Measurements from ENCODE around the gene CCDC85A. TPM values are rescaled to one million over a fixed set of nuclear protein-coding genes. Genes with fewer than 3 reads are reported as not detected.

The CCDC85A gene
- total and polyA plus RNA-seq, 10 donors, result 0.07 to 2.6 (median 0.77) TPM

GRCh38 chr2:56361844-56362243 lies 178.1 kb downstream of the CCDC85A start:
- DNase-seq, result no peak
- Histone ChIP-seq H3K9me3 (peaks cover 0 to 3% (median 0%) of the 10 kb centered on the region in 8 donors), H3K4me3 (no peak overlapping the region), H3K36me3 (no peaks in the 10 kb centered on the region), H3K4me1 (no peaks in the 10 kb centered on the region), H3K27ac (no peak overlapping the region), H3K27me3 (replicated peaks in 1 of 7) (no peaks in the 10 kb centered on the region)
- intact Hi-C loops (cut with DNase I; ENCODE audit: low total_unique reads), result no loop called here
- WGBS, 5 donors, result 64 to 93% (median 87%) methylated on average over 2 of the region's 2 CpGs
- TF ChIP-seq CTCF (IDR thresholded peaks at IDR 0.05 in 8 of 11, conservative IDR thresholded peaks at IDR 0.05 in 3 of 11) (no peak), POLR2AphosphoS5 (IDR thresholded peaks at IDR 0.05) (no peak)

DNA sequence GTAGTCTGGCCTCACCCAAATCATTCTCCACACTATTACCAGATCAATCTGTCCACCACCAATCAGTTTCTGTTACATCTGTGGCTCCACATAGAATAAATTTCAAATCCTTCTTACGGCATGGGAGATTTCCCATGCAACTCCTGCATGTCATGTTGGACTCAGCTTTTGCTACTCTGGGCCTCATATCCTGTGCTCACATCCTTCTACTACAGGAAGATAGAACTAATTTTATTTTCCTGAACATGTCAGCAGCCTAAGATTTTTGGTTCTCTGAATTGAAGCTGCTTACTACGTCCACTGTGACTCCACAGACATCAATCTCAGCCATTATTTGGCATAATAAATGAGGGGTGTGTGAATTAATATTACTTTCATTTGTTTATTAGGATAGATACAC lies 181.1 kb downstream of the CCDC85A start:
- peaks cover 0 to 3% (median 0%) of the 10 kb centered on the region in 8 donors for H3K9me3 ChIP-seq
- no peak overlapping the region for H3K4me3 ChIP-seq
- no peak overlapping the region for H3K27ac ChIP-seq
- H3K27me3 ChIP-seq (replicated peaks in 1 of 7), result no peaks in the 10 kb centered on the region
- TF ChIP-seq POLR2AphosphoS5 (IDR thresholded peaks at IDR 0.05), result no peak
- TF ChIP-seq POLR2A (IDR thresholded peaks at IDR 0.05), result no peak
- TF ChIP-seq CTCF (IDR thresholded peaks at IDR 0.05 in 8 of 11, conservative IDR thresholded peaks at IDR 0.05 in 3 of 11), result no peak
- no peaks in the 10 kb centered on the region for H3K4me1 ChIP-seq
- intact Hi-C loops (cut with DNase I; ENCODE audit: low total_unique reads), result no loop called here
- WGBS, 5 donors, result 47 to 65% (median 59%) methylated on average over 2 of the region's 2 CpGs
- no peaks in the 10 kb centered on the region for H3K36me3 ChIP-seq
- DNase-seq, result no peak

- Histone ChIP-seq H3K4me3 (no peak overlapping the region), H3K4me1 (no peaks in the 10 kb centered on the region), H3K27me3 (replicated peaks in 1 of 7) (no peaks in the 10 kb centered on the region), H3K9me3 (no peaks in the 10 kb centered on the region), H3K27ac (no peak overlapping the region), H3K36me3 (no peaks in the 10 kb centered on the region)
- intact Hi-C loops (cut with DNase I; ENCODE audit: low total_unique reads), result no loop called here
- WGBS, 5 donors, result 79 to 92% (median 86%) methylated on average over 2 of the region's 2 CpGs
- TF ChIP-seq POLR2A (IDR thresholded peaks at IDR 0.05) (no peak), POLR2AphosphoS5 (IDR thresholded peaks at IDR 0.05) (no peak), CTCF (IDR thresholded peaks at IDR 0.05 in 8 of 11, conservative IDR thresholded peaks at IDR 0.05 in 3 of 11) (no peak)
- DNase-seq, result no peak
These were observed 185.5 kb downstream of the CCDC85A start for GRCh38 chr2:56369316-56369715.

- TF ChIP-seq POLR2AphosphoS5 (IDR thresholded peaks at IDR 0.05) (no peak), POLR2A (IDR thresholded peaks at IDR 0.05) (no peak), CTCF (IDR thresholded peaks at IDR 0.05 in 8 of 11, conservative IDR thresholded peaks at IDR 0.05 in 3 of 11) (no peak)
- WGBS, 5 donors, result 90 to 98% (median 94%) methylated on average over 6 of the region's 6 CpGs
- Histone ChIP-seq H3K9me3 (no peaks in the 10 kb centered on the region), H3K27me3 (replicated peaks in 1 of 7) (no peaks in the 10 kb centered on the region), H3K27ac (no peak overlapping the region), H3K4me3 (no peak overlapping the region), H3K4me1 (no peaks in the 10 kb centered on the region), H3K36me3 (no peaks in the 10 kb centered on the region)
- intact Hi-C loops (cut with DNase I; ENCODE audit: low total_unique reads), result no loop called here
- no peak for DNase-seq
These were observed 188.4 kb downstream of the CCDC85A start for GRCh38 chr2:56372071-56372656.

Data from spleen (tissue), 11 donors.